ENCODE results near the gene ANKRD33. TPM values are rescaled to one million over a fixed set of nuclear protein-coding genes. Genes with fewer than 3 reads are reported as not detected.

ANKRD33 gene
- total and polyA plus RNA-seq, 2 of the 4 experiments (the other 2 are of a cell fraction) = under 0.01 to 0.03 TPM

DNA sequence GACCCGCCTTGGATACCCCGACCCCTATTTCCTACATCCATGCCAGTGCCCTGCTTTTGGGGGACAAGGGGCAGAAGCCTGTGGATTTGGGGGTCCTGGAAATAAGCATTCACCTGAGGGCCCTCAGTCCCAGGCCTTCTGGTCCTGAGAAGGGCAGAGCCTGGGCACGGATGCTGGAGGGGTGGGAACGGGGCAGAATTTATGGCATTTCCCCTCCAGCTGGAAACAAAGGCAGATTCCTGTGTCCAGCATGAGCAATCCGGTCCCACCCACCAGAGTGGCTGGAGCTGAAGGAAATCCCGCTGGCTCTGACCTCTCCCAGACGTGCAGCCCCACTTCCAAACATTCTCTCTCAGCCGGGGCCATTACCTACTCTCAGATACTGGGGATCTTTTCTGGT lies 9.3 kb downstream of the ANKRD33 start:
- intact Hi-C loops (cut with micrococcal nuclease) = no loop called here
- ChIA-PET POLR2A (ENCODE audit: unreplicated experiment) (no interaction called here), CTCF (interaction anchor here (1.8 kb wide), 2 partner anchors 11 to 26 kb away, joined by 4 read pairs; partner anchors contain the start of gene ACVRL1)
- no peak overlapping the region for H3K23ac ChIP-seq (ENCODE audit: low read depth, low read length)
- H4K5ac ChIP-seq (ENCODE audit: low read depth, low read length) = no peak overlapping the region
- peak overlapping the region; percentile 69; the same call in 1 of the 2 replicates for H2AK5ac ChIP-seq (ENCODE audit: low read depth, low read length)
- no peak overlapping the region for H2BK15ac ChIP-seq (ENCODE audit: low read depth, low read length)
- dilution Hi-C loops (cut with HindIII; ENCODE audit: low sequenced_read_pairs, unreplicated experiment) = no loop called here
- TF ChIP-seq MAZ (IDR thresholded peaks at IDR 0.05; ENCODE audit: borderline replicate concordance, low read depth, low read length) = no peak
- no peak for TF ChIP-seq RCOR1 (IDR thresholded peaks at IDR 0.05; ENCODE audit: insufficient replicate concordance, low read length)
- TF ChIP-seq CEBPB (IDR thresholded peaks at IDR 0.05; ENCODE audit: low read depth, low read length) = no peak
- TF ChIP-seq POLR2A (IDR thresholded peaks at IDR 0.05; ENCODE audit: low read depth, low read length) = no peak
- no peak for TF ChIP-seq MXI1 (IDR thresholded peaks at IDR 0.05; ENCODE audit: borderline replicate concordance, low read depth, low read length)
- no peak for TF ChIP-seq RAD21 (IDR thresholded peaks at IDR 0.05; ENCODE audit: low read length)
- TF ChIP-seq RFX5 (IDR thresholded peaks at IDR 0.05; ENCODE audit: low read depth, low read length) = no peak
- TF ChIP-seq BHLHE40 (IDR thresholded peaks at IDR 0.05; ENCODE audit: low read depth, low read length) = no peak
- TF ChIP-seq, protein P1, sequence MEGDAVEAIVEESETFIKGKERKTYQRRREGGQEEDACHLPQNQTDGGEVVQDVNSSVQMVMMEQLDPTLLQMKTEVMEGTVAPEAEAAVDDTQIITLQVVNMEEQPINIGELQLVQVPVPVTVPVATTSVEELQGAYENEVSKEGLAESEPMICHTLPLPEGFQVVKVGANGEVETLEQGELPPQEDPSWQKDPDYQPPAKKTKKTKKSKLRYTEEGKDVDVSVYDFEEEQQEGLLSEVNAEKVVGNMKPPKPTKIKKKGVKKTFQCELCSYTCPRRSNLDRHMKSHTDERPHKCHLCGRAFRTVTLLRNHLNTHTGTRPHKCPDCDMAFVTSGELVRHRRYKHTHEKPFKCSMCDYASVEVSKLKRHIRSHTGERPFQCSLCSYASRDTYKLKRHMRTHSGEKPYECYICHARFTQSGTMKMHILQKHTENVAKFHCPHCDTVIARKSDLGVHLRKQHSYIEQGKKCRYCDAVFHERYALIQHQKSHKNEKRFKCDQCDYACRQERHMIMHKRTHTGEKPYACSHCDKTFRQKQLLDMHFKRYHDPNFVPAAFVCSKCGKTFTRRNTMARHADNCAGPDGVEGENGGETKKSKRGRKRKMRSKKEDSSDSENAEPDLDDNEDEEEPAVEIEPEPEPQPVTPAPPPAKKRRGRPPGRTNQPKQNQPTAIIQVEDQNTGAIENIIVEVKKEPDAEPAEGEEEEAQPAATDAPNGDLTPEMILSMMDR (conservative IDR thresholded peaks at IDR 0.05; ENCODE audit: low read depth, low read length) = no peak
- no peak overlapping the region for H4K91ac ChIP-seq (ENCODE audit: insufficient read depth, low read depth, low read length)
- H2AFZ ChIP-seq (replicated peaks; ENCODE audit: low read length, poor library complexity) = peak overlapping the region; percentile 19
- peak overlapping the region; percentile 10; the same call in 1 of the 2 replicates for H3K4ac ChIP-seq (ENCODE audit: low read depth, low read length)
- no peak overlapping the region for H3K4me2 ChIP-seq (ENCODE audit: low read depth, low read length)
- no peak overlapping the region for H2BK20ac ChIP-seq (ENCODE audit: low read depth, low read length)
- no peak overlapping the region for H2BK5ac ChIP-seq (ENCODE audit: low read depth, low read length, poor library complexity, severe bottlenecking)
- H2BK120ac ChIP-seq (ENCODE audit: low read depth, low read length) = peak overlapping the region; percentile 14
- H3K9ac ChIP-seq (ENCODE audit: low read depth, low read length) = no peak overlapping the region
- H3K27ac ChIP-seq (ENCODE audit: insufficient read depth, low read length) = no peak overlapping the region
- H3K79me1 ChIP-seq (ENCODE audit: low read depth in 1 of 2, low read length in 2 of 2) = no peaks in the 10 kb centered on the region
- no peak for ATAC-seq (ENCODE audit: low read depth)
- no peak overlapping the region for H3K4me3 ChIP-seq (ENCODE audit: insufficient read depth, low read depth, low read length)
- H3K36me3 ChIP-seq (ENCODE audit: control insufficient read depth, insufficient read depth, low read length) = no peaks in the 10 kb centered on the region
- in situ Hi-C loops (cut with MboI; ENCODE audit: low sequenced_read_pairs) = no loop called here
- H4K20me1 ChIP-seq (ENCODE audit: insufficient read depth, low read length) = no peaks in the 10 kb centered on the region
- no peak overlapping the region for H3K18ac ChIP-seq (ENCODE audit: low read depth, low read length)
- no peak overlapping the region for H3K56ac ChIP-seq (ENCODE audit: extremely low read depth, insufficient read depth, low read length)
- WGBS, 2 experiments (ENCODE audit: extremely low coverage in 2 of 2, insufficient read length in 1 of 2) = no CpG with 5 or more reads among the region's 8 CpGs
- H3K4me1 ChIP-seq (ENCODE audit: control insufficient read depth, insufficient read depth, low read length) = peaks cover 7% of the 10 kb centered on the region; the same call in 1 of the 2 replicates
- no TSS peak for BruUV-seq (replicated peaks)
- no peaks in the 10 kb centered on the region for H3K27me3 ChIP-seq (ENCODE audit: control insufficient read depth, insufficient read depth, low read length)
- H2AK9ac ChIP-seq (replicated peaks; ENCODE audit: low read depth, low read length, poor library complexity) = no peak overlapping the region
- DNase-seq = no peak
- H3K9me3 ChIP-seq (ENCODE audit: control insufficient read depth, insufficient read depth, low read length) = no peaks in the 10 kb centered on the region
- no peak overlapping the region for H3K14ac ChIP-seq (replicated peaks; ENCODE audit: low read depth, low read length)
- H4K8ac ChIP-seq (ENCODE audit: low read depth in 2 of 2, low read length in 2 of 2) = no peak overlapping the region
- peaks cover 15% of the 10 kb centered on the region; the same call in 1 of the 2 replicates for H3K9me1 ChIP-seq (ENCODE audit: insufficient read depth, low read length)

All from IMR-90 (cell line).